GM10847 (cell line): ENCODE results near the gene LARP6.

Experiments used
- POLR2A ChIP-seq: IDR thresholded peaks from 2 replicates; pipeline ENCODE4 v1.6.1; 2011; ENCODE audit not compliant: insufficient read length; ENCODE audit errors: extremely low read depth

The LARP6 gene

DNA sequence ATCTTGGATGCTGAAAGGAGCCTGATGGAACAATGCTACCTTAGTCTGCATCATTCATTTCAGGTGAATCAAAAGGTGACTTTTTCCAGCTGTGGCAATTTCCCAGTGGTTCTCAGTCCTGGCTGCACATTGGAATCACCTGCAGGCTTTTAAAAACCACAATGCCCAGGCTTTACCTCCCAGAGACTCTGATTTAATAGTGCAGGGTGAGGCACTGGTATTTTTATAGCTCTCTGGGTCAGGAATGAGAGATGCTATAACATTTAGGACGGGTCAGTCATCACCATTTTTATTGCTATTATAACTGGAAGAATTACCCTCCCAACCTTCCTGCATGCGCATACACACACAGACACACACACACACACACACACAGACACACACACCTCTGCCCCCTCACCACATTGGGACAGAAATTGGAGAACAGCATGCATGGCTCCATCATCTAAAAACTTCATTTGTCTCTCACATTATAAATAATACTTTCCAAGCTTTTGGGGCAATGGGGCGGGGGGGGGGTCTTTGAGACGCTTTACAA, 41.1 kb downstream of the LARP6 start:
- no peak for TF ChIP-seq POLR2A

DNA sequence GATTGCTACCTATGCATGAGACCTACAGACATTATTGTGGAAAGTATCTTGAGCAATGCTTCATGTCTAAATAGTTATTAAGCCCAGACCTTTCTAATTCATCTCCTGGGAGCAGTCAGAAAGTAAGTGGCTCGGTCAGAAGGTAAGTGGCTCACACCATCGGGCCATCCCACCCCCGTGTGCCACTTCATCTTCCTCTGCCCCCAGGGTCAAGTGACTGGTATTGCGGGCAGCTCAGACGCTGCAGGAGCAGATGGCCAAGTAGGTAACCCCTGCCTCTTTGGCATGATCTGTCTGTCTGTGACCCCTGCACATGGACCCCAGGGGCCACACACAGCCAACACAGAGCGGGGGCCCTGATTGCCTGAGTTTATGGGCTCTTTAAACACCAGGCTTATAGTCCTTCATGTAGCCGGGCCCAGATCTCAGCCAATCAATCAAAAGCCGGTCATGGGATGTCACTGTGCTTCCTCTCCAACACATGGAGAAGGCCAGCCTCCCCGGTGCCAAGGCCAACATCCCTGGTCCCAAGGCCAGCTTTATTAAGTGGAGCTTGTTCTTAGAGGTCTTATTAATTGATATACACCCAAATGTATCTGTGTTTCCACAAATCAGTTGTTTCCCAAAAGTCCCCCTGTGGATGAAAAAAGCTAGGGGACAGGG, 42.9 kb downstream of the LARP6 start:
- TF ChIP-seq POLR2A = no peak

DNA sequence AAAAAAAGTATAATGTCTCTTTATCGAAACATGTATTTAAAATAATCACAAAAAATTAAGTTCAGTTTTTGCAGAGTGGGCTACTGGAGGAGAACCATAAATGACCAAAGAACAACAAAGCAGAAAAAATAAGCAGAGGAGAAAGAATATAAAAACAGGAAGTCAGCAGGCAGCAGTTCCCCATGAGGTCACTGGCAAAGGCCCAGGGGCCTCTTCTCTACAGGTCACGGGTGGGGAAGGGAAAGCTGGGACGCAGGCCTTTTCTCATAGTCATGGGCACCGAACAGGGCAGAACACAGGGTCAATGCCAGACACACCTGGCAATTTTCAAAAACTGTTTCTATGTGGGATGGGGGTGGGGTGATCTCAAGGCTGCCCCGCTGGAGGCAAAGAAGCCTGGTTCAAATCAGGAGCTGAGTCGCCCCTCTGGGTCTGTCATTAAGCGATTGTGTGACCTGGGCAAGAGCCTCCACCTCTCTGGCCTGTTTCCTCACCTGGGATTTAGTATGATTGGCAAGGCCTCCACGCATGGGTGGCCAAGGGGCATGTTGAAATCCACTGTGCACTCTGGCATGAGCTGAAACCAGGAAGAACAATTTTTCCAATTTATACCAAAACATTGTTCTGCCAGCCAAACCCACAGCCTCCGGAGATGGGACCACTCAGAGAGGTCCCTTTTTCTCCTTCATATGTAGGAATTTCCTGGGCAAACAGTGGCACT, 46.8 kb downstream of the LARP6 start:
- TF ChIP-seq POLR2A = no peak

DNA sequence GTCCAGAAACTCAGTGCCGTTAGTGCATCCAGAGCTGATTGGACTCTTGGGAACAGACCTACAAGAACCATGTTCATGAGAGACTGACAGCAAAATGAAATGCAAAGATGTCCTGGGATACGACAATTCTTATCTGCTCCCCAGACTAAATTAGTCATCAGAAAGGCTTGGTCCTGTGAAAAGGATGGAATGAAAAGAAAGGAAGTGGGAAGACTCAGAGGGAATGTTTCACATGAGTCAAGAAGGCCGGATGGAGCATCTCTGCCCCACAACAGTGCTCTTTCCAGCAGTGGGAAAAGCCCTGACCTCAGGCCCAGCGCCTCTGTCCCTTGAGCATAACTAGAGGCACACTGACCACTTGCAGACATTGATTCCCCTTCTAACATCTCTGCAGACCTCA, 51.3 kb downstream of the LARP6 start:
- TF ChIP-seq POLR2A = no peak

DNA sequence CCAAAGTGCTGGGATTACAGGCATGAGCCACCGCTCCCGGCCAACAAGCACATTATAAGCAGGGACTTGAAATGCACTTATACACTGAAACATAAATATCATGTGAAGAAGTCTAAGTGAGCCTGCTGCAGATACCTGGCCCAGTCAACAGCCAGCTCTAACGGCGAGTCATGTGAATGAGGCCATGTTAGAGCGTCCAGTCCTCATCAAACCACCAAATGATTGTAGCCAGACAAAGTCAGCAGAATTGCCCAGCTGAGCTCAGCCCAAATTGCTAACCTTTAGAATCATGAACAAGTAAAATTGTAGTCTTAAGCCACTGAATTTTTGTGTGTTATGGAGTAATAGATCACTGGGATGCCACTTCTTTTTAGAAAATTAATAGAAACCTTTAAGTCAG, 52.8 kb downstream of the LARP6 start:
- TF ChIP-seq POLR2A = no peak

DNA sequence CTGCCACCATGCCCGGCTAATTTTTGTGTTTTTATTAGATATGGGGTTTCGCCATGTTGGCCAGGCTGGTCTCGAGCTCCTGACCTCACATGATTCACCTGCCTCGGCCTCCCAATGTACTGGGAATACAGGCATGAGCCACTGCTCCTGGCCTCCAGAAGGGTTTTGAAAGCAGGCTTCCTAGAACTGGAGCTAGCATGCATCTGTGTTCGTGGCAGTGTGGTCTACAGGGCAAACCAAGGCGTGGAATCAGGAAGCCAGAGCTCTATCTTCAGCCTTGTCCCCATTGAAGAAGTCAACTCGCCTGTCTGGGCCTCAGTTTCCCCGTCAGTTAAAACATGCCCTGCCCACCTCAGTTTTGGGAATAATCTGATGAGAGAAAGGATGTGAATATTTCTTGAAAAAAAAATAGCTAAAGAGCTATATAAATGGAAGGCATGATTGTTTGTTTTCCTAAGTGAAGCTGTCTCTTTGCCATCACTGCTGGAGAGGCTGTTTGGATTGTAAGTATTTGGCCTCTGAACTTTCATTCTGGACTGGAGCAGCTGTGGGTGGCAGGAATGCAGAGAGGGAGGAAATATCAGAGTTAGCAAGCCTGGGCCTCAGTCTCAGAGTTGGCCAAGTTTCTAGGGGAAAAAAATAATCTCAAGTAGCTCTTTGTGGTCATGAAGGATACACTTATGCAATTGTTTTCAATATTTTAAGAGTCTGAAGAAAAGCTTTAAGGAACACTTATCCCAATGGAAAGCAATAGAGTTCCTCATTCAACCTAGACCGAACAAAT, 54.1 kb downstream of the LARP6 start:
- TF ChIP-seq POLR2A = no peak

DNA sequence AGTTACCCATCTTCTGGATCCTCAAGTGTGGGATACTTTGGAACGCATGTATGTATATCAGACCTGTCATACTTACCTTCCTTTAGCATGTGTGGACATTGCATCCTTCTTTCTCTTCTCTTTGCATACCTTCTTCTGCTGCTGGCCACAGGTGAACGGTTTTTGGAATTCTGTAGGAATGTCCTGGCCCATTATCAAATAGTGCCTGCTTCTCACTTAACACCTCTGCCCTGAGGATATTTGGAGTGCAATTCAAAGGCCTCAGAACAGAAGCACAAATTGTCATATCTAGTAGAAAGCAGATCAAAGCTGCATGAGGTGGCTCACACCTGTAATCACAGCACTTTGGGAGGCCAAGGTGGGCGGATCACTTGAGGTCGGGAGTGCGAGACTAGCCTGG, 56.5 kb downstream of the LARP6 start:
- TF ChIP-seq POLR2A = no peak

DNA sequence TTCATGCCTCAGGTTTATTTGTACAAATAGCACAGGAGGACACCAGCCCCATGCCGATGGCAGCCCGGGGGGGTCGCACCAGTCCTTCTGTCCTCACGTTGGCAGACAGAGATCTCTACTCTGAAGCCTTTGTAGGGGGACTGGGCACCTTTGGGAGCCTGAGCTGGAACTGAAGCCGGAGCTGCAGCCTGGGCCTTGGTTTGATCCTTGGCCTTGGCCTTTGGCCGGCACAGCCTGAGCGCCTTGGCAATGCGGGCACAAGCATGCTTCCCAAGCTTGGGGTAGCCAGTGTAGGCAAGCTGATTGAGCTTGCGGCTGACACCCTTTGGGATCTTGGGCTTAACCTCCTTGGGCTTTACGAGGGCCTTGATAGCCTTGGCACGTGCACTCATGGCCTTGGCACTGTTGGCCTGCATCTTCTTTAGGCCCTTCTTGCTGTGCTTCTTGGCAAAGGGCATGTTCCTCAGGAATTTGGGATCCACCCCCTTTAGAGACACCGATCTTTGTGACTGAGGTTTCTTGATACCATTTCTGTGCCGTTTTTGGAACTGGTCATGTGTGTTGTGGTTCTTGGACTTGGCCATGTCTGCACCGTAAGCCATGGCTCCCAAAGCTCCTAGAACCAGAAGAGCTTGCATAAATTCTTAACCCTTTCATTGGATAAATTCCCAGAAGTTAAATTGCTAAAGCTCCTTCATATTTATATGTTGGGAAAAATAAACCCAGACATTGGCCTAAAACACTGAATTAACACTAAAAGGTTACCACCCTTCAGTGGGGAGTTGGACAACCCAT, 57.2 kb downstream of the LARP6 start:
- no peak for TF ChIP-seq POLR2A

DNA sequence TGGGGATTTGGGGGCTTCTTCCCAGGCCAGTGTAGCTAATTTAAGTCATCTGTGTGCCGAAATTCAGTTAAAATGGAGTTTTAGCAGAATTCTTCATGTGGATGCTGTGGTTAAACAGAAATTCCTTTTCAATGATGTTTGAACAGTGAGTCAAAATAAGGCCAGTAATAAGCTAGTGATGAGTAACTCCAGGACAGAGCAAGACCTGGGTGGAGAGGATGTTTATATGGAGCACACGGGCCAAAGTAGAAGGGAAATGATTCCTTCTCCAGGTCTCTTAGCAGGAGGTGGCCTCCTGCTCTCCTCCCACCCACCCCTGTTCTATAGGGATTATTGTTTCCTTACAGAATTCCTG, 58.7 kb downstream of the LARP6 start:
- TF ChIP-seq POLR2A = no peak

DNA sequence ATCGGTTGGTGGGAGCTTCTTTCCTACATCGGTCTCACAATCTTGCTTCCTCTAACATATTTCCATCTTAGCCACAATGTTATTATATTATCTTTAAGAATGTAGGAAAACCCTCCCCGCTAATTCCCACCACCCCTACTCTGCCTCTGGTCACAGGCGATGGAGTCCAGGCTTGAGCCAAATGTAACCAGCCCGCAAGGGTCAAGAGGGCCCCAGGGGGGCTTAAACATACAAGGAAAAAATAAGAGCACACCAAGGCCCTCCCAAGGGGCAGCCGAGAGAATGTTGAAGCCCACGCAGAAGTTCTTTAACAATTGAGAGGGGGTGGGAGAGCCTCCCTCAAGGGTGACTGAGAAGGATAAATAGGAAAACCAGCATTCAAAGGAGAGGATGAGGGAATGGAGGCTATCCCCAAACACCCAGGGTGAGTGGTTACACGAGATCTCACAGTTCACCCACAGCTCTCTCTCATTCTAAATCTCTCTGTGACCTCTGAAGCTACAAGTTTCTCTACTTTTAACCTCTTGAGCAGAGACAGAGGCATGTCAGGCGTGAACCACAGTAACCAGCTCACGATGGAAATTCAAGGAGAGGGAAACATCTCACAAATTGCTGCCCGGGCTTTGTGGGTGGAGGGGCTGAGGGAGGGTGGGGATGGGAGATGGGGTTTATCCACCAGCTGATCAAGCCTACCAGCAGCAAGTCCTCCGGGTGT, 59.2 kb downstream of the LARP6 start:
- TF ChIP-seq POLR2A = no peak

DNA sequence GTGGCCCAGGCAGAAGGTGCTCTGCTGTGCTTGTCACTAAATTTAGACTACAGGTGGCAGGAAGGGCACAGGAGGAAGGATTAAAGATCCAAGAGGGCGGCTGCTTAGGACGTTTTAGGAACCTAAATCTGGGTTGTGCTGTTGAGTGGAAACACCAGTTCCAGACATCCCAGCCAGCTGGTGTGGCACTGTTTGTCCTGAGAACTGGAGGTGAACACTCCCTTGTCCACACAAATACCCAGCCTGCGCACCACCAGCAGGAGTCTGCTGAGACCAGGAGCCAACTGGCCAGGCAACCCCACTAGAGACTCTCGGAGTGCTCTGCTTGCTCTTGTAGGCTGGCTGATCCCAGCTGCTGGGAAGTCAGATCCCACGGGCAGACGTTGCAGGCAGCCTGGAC, 60.3 kb downstream of the LARP6 start:
- no peak for TF ChIP-seq POLR2A

DNA sequence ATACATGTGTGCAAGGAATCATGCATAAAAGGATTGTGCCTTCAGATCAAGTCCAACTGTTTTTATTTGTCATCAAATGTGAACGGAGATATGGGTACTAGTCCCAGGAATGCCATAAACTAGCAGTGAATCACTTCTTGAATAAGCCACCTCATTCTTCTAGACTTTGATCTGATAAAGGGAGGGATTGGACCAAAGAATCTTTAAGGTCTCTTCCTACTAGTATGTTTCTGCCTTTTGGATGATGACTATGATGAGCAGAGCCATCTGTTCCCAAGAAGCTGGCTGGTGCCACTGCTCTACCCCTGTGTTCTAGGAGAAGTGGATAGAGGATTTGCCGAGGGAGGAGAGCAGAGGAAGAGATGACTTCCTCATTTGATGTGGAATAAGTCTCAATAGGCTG, 61.8 kb downstream of the LARP6 start:
- TF ChIP-seq POLR2A = no peak

DNA sequence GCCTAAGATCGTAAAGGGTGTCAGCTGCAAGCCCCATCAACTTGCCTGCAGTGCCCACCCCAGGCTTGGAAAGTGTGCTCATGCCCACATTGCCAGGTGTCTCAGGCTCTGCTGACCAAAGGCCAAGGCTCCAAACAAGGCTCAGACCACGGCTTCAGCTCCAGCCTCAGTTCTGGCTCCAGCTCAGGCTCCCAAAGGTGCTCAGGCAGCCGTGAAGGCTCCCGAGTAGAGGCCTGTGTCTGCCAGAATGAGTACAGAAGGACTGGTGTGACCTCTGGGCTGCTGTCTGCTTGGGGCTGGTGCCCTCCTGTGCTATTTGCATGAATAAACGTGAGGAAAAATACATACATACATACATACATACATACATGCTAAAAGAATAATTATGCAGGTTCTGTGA, 62.7 kb downstream of the LARP6 start:
- TF ChIP-seq POLR2A = no peak

DNA sequence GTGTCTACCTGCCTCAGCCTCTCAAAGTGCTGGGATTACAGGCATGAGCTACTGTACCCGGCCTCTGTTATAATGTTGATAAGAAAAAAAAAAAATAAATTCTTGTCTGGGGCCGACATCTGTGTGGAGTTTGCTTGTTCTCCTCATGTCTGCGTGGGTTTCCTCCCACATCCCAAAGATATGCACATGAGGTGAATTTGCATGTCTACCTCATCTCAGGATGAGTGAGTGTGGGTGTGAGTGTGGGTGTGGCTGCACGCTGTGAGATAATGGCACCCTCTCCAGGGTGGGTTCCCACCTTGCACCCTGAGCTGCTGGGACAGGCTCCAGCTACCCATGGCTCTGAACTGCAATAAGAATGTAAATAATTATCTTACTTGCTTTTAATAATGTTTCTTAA, 64.7 kb downstream of the LARP6 start:
- TF ChIP-seq POLR2A = no peak

DNA sequence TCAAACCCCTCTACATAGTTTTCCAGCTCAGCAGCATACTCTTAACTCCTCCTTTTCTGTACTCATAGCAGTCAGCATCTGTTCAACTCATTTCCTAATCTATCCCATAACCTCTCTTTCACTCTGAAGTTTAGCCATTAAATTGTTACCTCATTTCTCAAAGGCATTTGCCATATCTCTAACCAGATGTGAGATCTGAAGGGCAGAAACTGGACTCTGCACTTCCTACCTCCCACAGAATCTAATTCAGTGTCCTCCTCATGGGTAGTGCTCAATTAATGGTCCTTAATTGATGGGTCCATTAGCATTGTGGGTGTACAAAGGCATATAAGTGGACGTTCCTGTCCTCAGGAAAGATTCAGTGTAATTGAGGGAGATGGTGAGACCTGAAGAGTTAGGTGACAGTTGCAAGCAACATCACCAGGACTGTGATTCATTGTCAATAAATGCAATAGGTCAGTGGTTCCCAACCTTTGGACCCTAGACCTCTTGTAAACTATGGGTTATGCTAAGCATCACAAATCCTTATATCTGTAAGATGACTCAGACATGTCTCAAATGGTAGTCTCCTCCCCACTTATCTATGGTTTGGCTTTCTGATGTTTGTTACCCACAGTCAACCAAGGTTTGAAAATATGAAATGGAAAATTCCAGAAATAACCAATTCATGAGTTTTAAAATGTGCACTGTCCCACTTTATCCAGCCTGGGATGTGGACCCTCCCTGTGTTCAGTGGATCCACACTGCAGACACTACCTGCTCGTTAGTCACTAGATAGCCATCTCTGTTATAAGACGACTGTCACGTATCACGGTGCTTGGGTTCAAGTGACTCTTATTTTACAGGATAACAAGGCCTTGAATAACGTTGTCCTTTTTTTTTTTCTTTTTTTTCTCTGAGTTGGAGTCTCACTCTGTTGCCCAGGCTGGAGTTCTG, 65.6 kb downstream of the LARP6 start:
- TF ChIP-seq POLR2A = no peak
